Stimulated activated memory B cell treated with anti-CD40 and anti-IgM and Interleukin-4, amounts not matched to agents 10 μg/mL and 1 μg/mL and 100 μg/mL, for 72 hours (primary cell): ENCODE data around the gene CSMD2.
A peak's percentile ranks its signal among the peaks of the same experiment; 100 is the strongest.

ENCODE experiments used
- ATAC-seq: fragments of 150-1000 bp; cut with Tn5 transposase; 2 replicates; pipeline ENCODE4 v1.10.0; 2021
- H3K27ac Mint-ChIP-seq: one replicate; pipeline ENCODE4 v1.8.0; 2022; ENCODE audit warnings: mild to moderate bottlenecking, mixed read lengths
- H3K27me3 Mint-ChIP-seq: one replicate; pipeline ENCODE4 v1.8.0; 2022; ENCODE audit warnings: mixed read lengths
- H3K36me3 Mint-ChIP-seq: one replicate; pipeline ENCODE4 v1.8.0; 2022; ENCODE audit warnings: mixed read lengths
- H3K4me1 Mint-ChIP-seq: one replicate; pipeline ENCODE4 v1.8.0; 2022; ENCODE audit warnings: mixed read lengths
- H3K4me3 Mint-ChIP-seq: one replicate; pipeline ENCODE4 v1.8.0; 2022; ENCODE audit warnings: mild to moderate bottlenecking, moderate library complexity, mixed read lengths
- H3K9me3 Mint-ChIP-seq: one replicate; pipeline ENCODE4 v1.8.0; 2022; ENCODE audit warnings: mixed read lengths

The CSMD2 gene

DNA sequence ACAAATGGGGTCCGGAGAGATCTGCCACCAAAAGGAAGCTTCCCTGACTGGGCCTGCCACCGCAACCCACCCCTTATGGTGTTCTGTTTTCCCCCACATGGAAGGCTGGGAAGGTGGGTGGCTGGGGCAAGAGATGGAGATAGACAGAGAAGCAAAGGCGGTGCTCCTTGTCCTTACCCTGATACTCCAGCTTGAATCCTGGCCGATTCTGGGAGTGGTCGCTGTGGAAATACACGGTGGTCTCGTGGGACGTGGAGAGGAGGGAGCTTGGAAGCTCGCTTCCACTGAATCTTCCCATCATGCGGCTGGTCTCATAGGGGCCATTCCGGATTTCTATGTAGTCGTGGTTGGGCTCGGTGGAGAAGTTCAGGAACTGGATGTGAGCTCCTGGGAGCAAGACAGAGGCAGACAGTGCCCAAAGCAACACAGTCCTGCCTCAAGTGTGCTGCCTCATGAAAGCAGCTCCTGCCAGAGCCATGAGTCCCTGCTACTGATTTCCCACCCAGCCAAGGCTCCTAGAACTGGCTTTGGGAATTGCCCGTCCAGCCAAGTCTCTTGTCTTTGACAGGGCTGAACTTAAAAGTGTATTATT is 554.1 kb downstream of the CSMD2 start:
- Mint-ChIP-seq H3K27me3 (peaks cover 15% of the 10 kb centered on the region), H3K9me3 (no peaks in the 10 kb centered on the region)
- ATAC-seq = no peak

DNA sequence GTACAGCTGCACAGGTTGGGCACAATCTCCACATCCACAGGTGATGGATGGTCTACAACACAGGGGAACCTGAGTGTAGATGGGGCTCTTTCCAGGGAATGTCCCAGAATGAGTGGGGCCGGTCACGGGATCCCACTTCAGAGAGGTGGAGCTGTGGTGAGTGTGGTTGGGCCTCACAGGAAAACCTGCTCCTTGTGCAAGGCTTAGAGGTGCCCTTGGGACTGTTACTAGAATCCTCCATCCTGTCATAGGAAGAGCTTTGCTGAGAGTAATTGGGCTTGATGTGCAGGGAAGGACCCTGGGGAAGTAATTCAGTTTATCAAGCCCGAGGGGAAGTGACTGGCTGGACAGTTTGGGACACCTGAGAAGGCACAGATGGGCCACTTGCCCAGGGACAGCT is 554.6 kb downstream of the CSMD2 start:
- no peaks in the 10 kb centered on the region for H3K4me1 Mint-ChIP-seq
- no peaks in the 10 kb centered on the region for H3K36me3 Mint-ChIP-seq
- H3K4me3 Mint-ChIP-seq = no peak overlapping the region
- H3K9me3 Mint-ChIP-seq = no peaks in the 10 kb centered on the region
- no peak overlapping the region for H3K27ac Mint-ChIP-seq
- H3K27me3 Mint-ChIP-seq = peaks cover 17% of the 10 kb centered on the region
- no peak for ATAC-seq

More for the DNA sequence above, 554.1 kb downstream of the CSMD2 start:
- Mint-ChIP-seq H3K36me3 (no peaks in the 10 kb centered on the region), H3K4me3 (no peak overlapping the region), H3K4me1 (no peaks in the 10 kb centered on the region), H3K27ac (no peak overlapping the region)

DNA sequence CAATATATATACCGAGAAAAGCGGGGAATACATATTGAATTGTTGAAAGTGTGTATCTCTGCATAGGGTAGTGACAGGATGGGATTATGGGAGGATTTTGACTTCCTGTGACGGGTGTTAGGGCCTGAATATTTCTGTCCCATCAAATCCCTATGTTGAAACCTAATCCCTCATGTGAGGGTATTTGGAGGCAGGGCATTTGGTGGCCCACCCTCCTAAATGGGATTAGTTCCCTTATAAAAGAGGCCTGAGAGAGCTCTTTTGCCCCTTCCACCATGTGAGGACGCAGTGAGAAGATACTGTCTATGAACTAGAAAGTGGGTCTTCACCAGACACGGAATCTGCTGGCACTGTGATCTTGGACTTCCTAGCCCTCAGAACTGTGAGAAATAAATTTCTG is 555.3 kb downstream of the CSMD2 start:
- no peaks in the 10 kb centered on the region for H3K36me3 Mint-ChIP-seq
- ATAC-seq = no peak
- no peak overlapping the region for H3K4me3 Mint-ChIP-seq
- H3K9me3 Mint-ChIP-seq = no peaks in the 10 kb centered on the region
- peaks cover 24% of the 10 kb centered on the region for H3K27me3 Mint-ChIP-seq
- H3K27ac Mint-ChIP-seq = no peak overlapping the region
- no peaks in the 10 kb centered on the region for H3K4me1 Mint-ChIP-seq

DNA sequence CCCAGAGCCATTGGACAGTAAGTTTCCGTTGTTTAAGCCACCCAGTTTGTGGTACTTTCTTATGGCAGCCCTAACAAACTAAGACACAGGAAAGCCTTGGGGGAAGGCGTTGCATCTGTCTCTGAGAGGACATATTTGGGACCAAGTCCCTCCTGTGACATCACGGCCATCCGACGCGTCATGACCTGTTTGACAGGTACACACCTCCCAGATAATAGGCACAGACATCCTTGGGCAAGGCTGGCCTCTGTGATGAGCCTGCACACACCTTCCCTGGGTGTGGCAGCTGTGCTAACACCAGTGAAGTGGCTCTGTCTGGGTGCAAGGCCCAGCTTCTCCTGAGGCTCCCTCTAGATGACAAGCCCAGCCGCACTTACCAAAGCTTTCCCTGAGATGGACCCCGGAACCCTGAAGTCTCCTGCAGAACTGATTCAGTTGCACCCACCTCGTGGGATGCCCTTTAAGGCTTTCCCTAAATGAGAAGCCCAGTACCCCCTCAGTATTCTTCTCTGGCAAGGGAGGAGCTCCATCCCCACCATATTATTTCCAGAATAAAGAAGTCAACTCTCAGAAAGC is 556.1 kb downstream of the CSMD2 start:
- peaks cover 24% of the 10 kb centered on the region for H3K27me3 Mint-ChIP-seq
- H3K4me3 Mint-ChIP-seq = no peak overlapping the region
- H3K36me3 Mint-ChIP-seq = no peaks in the 10 kb centered on the region
- H3K27ac Mint-ChIP-seq = no peak overlapping the region
- ATAC-seq = no peak
- no peaks in the 10 kb centered on the region for H3K9me3 Mint-ChIP-seq
- H3K4me1 Mint-ChIP-seq = no peaks in the 10 kb centered on the region

DNA sequence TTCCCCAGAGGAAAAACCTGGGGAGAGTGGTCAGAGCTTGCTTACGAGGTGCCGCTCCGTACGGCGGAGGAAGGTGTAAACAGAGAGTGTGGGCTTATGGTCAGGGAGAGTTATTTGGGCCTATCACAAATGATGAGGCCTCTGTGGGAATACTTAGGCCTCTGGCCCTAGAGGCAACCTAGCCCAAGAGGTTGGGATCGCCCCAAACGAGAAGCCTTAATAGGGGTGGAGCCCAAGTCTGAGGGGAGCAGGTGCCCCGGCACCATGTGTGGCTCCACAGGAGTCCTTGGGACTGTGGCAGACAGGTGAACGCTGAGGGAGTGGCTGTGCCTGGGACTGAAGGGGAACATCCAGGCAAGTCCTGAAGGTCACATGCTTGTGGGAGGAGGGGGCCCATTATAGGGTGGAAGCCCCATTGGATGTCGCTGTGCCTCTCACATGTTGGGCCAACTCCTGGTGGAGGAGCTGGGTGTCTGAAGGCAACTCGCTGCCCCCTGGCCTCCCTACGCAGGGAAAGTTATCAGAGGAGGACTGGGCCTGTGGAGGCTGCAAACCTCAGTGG is 557.5 kb downstream of the CSMD2 start:
- Mint-ChIP-seq H3K27me3 (peaks cover 24% of the 10 kb centered on the region), H3K36me3 (no peaks in the 10 kb centered on the region), H3K27ac (no peak overlapping the region), H3K4me3 (no peak overlapping the region), H3K4me1 (no peaks in the 10 kb centered on the region), H3K9me3 (no peaks in the 10 kb centered on the region)
- ATAC-seq = peak; percentile 9

DNA sequence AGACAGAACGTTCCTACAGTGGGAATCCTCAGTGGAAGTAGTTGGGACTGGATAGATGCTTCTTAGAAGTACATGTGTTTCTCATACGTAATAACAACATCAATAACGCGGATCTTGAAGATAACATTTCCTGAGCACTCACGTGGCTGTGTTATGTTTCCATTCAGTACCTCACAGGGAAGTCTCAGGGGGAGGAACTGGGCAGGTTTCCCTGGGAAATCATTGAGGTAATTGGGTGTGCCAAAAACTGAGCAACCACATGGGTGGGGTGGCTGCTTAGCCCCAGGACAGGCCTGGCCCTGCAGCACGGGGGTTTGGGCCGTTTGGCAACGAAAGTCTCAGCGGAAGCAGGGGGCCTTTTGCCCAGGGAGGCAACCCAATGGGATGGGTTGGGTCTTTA is 558.8 kb downstream of the CSMD2 start:
- H3K36me3 Mint-ChIP-seq = no peaks in the 10 kb centered on the region
- H3K9me3 Mint-ChIP-seq = no peaks in the 10 kb centered on the region
- H3K27me3 Mint-ChIP-seq = peaks cover 29% of the 10 kb centered on the region
- no peak overlapping the region for H3K4me3 Mint-ChIP-seq
- no peak overlapping the region for H3K27ac Mint-ChIP-seq
- no peaks in the 10 kb centered on the region for H3K4me1 Mint-ChIP-seq
- no peak for ATAC-seq

DNA sequence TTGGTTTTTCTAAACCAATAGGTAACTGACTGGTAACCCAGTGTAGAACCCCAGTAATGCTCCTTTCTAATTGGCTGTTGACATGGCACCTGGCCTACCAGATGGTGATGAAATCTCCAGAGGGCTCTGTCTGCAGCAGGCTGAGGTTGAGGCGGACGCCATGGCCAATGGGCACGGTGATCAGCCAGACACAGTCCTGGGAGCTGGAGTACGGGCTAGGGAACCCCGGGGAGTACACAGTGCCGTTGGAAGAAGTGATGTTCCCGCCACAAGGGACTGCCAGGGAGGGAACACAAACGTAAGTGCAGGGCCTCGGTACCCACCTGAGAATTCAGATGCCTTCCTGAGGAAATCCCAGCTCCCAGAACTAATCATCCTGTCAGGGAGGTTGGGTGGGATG is 562.8 kb downstream of the CSMD2 start:
- no peaks in the 10 kb centered on the region for H3K36me3 Mint-ChIP-seq
- H3K27ac Mint-ChIP-seq = no peak overlapping the region
- no peak for ATAC-seq
- H3K4me3 Mint-ChIP-seq = no peak overlapping the region
- H3K27me3 Mint-ChIP-seq = peaks cover 40% of the 10 kb centered on the region
- H3K9me3 Mint-ChIP-seq = no peaks in the 10 kb centered on the region
- no peaks in the 10 kb centered on the region for H3K4me1 Mint-ChIP-seq

DNA sequence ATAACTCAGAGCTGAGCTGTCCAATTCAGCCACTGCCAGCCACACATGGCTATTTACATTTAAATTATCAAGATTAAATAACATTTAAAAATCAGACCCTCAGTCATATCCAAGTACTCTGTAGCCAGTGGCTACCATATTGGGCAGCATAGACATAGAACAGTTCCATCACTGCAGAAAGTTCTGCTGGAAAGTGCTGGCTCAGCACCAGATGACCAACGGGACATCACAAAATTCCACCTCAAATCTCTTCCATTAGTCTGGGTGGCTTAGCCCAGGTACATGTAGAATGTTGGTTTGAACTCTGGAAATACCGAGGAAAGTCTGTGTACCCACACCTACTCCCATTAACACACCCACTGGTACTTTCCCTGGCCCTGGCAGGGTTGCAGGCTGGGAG is 563.3 kb downstream of the CSMD2 start:
- no peaks in the 10 kb centered on the region for H3K4me1 Mint-ChIP-seq

DNA sequence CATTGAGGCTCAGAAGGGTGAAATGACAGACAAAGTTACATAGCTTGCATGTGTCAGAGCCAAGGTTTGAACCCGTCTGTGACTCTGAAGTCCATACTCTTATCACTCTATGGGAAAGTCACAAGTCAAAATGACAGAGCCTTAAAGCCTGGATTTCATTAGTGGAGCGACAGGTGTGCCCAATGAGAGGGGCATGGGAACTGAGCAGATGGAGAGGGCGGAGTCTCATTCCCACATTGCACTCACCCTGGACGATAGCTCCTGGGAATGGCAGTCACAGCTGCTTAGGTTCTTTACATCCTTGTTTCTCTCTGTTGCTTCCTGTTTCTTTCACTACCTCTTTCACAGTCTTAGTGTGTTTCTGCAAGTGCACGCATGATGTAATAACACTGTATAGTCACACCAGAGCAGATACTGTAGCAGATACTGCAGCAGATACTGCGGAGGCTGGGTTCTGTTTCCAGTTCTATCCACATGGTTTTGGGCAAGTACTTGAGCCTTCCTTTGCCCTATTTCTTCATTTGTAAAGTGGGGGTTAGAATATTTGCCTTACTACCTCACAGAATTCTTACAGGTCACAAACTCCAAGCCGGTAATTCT is 565.4 kb downstream of the CSMD2 start:
- ATAC-seq = no peak
- H3K4me1 Mint-ChIP-seq = no peaks in the 10 kb centered on the region
- H3K27me3 Mint-ChIP-seq = peaks cover 32% of the 10 kb centered on the region
- H3K4me3 Mint-ChIP-seq = no peak overlapping the region
- H3K36me3 Mint-ChIP-seq = no peaks in the 10 kb centered on the region
- no peaks in the 10 kb centered on the region for H3K9me3 Mint-ChIP-seq
- H3K27ac Mint-ChIP-seq = no peak overlapping the region

More for the DNA sequence above, 563.3 kb downstream of the CSMD2 start:
- no peak overlapping the region for H3K4me3 Mint-ChIP-seq
- no peak overlapping the region for H3K27ac Mint-ChIP-seq
- no peaks in the 10 kb centered on the region for H3K9me3 Mint-ChIP-seq
- peaks cover 43% of the 10 kb centered on the region for H3K27me3 Mint-ChIP-seq
- no peak for ATAC-seq
- no peaks in the 10 kb centered on the region for H3K36me3 Mint-ChIP-seq

DNA sequence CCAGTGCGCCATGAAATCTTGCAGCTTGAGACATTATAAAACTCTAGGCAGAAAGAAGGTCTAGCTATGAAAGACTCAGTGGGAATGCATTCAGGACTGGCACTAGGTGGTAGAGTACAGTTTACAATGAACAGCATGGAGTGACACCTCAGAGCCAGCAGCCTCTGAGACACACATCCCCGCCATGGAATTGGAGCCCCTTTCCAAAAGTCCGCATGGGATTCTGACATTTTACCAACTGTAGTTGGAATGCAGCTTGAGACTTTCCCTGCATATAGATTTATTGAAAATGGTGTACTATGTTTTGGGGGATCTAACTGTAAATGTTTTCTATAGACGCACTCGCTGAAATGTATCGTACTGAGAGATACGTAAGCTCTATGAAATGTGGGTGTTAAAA is 576.3 kb downstream of the CSMD2 start:
- Mint-ChIP-seq H3K4me1 (no peaks in the 10 kb centered on the region), H3K9me3 (no peaks in the 10 kb centered on the region), H3K36me3 (no peaks in the 10 kb centered on the region), H3K27me3 (no peaks in the 10 kb centered on the region), H3K4me3 (no peak overlapping the region), H3K27ac (no peak overlapping the region)
- ATAC-seq = no peak

DNA sequence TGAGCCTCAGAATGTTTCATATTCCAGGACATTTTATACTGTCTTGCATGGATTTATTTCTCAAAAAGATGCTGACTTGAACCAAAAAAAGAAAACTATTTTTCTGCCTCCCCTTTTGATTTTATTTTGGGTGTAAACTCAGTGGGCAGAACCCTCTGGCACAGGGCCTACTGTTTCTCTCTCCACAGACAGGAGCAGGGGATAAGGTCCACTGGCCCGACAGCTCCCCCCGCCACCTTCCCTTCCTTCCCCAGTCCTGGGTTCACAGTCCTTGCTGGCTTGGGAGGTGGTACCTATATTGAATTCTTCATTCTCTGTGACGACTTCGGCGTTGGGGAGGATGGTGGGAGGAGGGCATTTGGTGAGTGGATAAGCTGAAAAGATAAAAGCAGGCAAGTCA is 578.2 kb downstream of the CSMD2 start:
- Mint-ChIP-seq H3K27ac (no peak overlapping the region), H3K4me3 (no peak overlapping the region), H3K9me3 (no peaks in the 10 kb centered on the region), H3K27me3 (no peaks in the 10 kb centered on the region), H3K4me1 (no peaks in the 10 kb centered on the region), H3K36me3 (no peaks in the 10 kb centered on the region)
- ATAC-seq = no peak

DNA sequence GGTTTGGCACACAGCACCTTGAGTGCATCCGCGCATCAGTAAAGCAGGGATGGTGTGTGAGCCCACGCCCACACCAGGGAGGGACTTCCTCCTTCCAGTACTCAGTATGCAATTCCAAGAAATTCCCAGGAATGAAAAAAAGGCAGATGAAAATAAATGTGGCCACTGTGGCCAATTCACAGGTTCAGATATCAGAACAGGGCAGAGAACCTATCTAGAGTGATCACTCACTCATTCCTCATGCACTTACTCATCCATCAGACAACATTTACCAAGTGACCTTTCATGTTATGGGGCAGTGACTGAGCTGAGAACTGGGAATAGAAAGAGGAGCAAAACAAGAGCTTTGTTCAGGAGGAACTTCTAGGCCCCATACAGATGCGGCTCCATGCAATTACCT is 578.9 kb downstream of the CSMD2 start:
- Mint-ChIP-seq H3K27ac (no peak overlapping the region), H3K4me1 (no peaks in the 10 kb centered on the region), H3K36me3 (no peaks in the 10 kb centered on the region), H3K27me3 (no peaks in the 10 kb centered on the region), H3K9me3 (no peaks in the 10 kb centered on the region), H3K4me3 (no peak overlapping the region)
- ATAC-seq = no peak

DNA sequence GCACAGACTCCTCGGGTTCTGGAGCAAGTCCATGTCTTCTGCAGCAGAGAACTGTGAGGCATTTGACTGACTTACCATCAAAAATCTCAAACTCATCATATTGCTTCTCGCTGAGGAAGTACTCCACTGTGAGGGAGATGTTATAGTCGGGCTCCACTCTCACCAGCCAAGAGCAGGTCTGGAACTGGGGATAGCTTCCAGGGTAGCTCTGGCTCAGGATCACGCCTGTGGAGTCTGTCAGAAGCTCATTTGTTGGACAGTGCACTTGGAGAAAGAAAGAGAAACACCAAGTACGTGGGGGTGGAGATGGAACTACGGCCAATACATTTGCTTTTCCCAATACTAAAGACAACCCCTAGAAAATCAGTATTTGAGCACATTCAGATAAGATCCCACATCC is 581.5 kb downstream of the CSMD2 start:
- Mint-ChIP-seq H3K9me3 (no peaks in the 10 kb centered on the region), H3K4me3 (no peak overlapping the region), H3K27me3 (peaks cover 20% of the 10 kb centered on the region), H3K27ac (no peak overlapping the region), H3K4me1 (no peaks in the 10 kb centered on the region), H3K36me3 (no peaks in the 10 kb centered on the region)
- no peak for ATAC-seq

DNA sequence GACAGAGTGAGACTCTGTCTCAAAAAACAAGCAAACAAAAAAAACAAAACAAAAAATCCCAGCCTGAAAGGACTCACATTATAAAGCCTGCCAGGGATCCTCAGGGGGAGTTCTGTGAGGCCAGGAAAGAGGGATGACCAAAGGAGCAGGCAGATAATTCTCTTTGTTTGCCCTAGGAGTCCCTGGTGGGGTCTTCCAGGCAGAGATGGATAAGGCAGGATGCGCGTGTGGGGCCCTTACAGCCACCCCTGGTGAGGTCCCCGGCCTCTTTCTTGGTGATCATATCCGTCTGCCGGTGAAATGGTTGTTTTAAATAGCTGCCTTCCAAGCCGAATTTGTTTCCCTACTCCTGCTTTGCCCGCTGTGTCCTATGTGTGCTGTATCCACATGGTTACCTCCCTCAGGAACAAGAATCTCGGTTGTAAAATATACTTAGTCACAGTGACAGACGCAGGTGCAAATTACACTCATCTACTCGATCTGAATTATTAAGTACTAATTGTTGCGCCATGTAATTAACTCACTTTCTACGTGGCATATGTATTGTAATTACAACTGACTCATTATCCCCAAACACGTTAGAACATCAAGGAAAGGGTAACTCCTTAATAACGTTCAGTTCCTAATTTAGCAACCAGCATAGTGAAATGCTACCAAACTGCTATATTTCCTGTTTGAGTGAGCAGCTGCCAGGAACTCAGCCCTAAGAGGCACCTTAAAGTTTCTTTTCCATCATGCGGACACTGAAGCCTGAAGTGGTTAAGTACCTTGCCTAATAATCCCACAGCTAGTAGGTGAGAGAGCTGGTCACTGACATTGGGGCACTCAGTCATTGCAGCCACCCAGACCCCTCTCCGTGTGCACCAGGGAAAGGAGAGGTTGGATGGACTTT is 586.2 kb downstream of the CSMD2 start:
- no peak for ATAC-seq
- Mint-ChIP-seq H3K9me3 (peaks cover 2% of the 10 kb centered on the region), H3K27me3 (peaks cover 48% of the 10 kb centered on the region), H3K27ac (no peak overlapping the region), H3K36me3 (no peaks in the 10 kb centered on the region), H3K4me3 (no peak overlapping the region), H3K4me1 (no peaks in the 10 kb centered on the region)

DNA sequence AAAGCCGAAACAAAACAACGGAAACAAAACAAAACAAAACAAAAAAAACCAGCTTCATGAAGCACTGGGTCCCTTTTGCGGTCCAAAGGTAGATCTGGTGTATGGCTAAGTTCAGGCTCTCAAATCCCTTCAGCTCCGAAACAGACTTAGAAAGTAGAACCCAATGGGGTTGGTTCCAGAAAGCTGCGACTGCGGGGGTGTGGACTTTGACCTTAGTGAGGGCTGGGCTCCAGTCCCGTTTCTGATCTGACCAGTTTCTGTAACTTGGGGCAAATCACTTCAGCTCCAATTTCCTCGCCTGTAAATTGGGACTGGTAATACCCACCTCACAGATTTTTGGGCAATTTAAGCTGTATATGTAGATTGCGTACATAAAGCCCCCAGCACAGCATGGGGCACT is 587.4 kb downstream of the CSMD2 start:
- Mint-ChIP-seq H3K27me3 (peaks cover 56% of the 10 kb centered on the region), H3K27ac (no peak overlapping the region), H3K4me1 (no peaks in the 10 kb centered on the region), H3K9me3 (peaks cover 2% of the 10 kb centered on the region), H3K4me3 (no peak overlapping the region), H3K36me3 (no peaks in the 10 kb centered on the region)
- ATAC-seq = no peak
